ENCODE measurements around the gene NXPE1.

DNA sequence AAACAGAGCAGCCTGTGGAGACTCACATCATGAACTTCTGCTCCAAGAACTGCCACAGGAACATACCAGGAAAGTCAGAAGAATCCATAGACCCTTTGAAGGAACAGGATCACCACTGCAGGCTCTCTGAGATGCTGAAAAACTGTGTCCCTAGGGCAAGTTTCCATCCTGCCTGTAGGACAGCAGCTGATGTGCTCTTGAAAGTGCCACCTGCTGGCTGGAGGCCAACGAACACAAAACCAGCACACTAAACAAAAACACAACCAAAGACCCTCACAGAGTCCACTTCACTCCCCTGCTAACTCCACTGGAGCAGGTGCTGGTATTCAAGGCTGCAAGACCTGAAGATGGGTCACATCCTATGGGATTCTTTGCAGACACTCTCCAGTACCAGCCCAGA, 12.0 kb upstream of the NXPE1 start:
- TF ChIP-seq, protein P1, sequence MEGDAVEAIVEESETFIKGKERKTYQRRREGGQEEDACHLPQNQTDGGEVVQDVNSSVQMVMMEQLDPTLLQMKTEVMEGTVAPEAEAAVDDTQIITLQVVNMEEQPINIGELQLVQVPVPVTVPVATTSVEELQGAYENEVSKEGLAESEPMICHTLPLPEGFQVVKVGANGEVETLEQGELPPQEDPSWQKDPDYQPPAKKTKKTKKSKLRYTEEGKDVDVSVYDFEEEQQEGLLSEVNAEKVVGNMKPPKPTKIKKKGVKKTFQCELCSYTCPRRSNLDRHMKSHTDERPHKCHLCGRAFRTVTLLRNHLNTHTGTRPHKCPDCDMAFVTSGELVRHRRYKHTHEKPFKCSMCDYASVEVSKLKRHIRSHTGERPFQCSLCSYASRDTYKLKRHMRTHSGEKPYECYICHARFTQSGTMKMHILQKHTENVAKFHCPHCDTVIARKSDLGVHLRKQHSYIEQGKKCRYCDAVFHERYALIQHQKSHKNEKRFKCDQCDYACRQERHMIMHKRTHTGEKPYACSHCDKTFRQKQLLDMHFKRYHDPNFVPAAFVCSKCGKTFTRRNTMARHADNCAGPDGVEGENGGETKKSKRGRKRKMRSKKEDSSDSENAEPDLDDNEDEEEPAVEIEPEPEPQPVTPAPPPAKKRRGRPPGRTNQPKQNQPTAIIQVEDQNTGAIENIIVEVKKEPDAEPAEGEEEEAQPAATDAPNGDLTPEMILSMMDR (IDR thresholded peaks at IDR 0.05; ENCODE audit: insufficient read depth, low read length), result no peak
- TF ChIP-seq POLR2AphosphoS5 (IDR thresholded peaks at IDR 0.05; ENCODE audit: low read depth) (no peak), GABPA (IDR thresholded peaks at IDR 0.05; ENCODE audit: low read depth) (no peak), SPI1 (IDR thresholded peaks at IDR 0.05; ENCODE audit: borderline replicate concordance, low read depth) (no peak)

All from HL-60 (cell line).